ENCODE measurements around the gene TRAPPC3. TPM values are rescaled to one million over a fixed set of nuclear protein-coding genes. Genes with fewer than 3 reads are reported as not detected.
A peak's percentile ranks its signal among the peaks of the same experiment; 100 is the strongest.

The TRAPPC3 gene
- total RNA-seq, 2 donors from 2014 or later: 45.7 to 71.5 TPM

GRCh38 chr1:36139521-36139920 is 9.8 kb downstream of the TRAPPC3 start:
- WGBS, 2 donors: 46 to 65% methylated on average over 5 of the region's 5 CpGs
- Histone ChIP-seq H3K4me3 (no peak overlapping the region), H3K36me3 (replicated peaks in 1 of 2; ENCODE audit: insufficient read depth in 1 of 2, low read depth in 2 of 2) (peaks cover 0 to 21% of the 10 kb centered on the region in 2 donors), H3K9me3 (no peaks in the 10 kb centered on the region), H3K4me1 (peaks cover 33% of the 10 kb centered on the region), H3K27ac (no peak overlapping the region), H3K27me3 (no peaks in the 10 kb centered on the region)
- intact Hi-C loops (cut with DNase I): no loop called here
- no peak for DNase-seq
- no peak for ATAC-seq
- TF ChIP-seq POLR2A (IDR thresholded peaks at IDR 0.05): no peak
- no peak for TF ChIP-seq CTCF (IDR thresholded peaks at IDR 0.05)

DNA sequence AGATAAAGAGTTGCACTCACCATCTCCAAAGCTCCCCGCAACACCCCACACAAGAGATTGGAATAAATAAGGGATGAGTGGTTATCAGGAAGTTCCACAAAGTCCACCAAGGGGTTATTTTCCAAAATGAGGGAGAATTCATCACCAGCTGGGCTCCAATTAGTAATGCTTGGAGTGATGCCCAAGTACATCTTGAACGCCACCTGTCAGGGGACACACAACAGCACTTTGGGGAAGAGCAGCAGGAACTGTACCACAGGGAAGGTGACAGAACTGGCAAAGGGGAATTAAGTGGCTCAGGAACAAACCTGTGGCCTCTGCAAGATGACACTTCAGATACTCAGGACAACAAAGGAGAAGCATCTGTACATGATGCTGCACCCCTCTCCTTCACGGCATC is 11.5 kb downstream of the TRAPPC3 start:
- no peak for TF ChIP-seq POLR2A (IDR thresholded peaks at IDR 0.05)
- TF ChIP-seq CTCF (IDR thresholded peaks at IDR 0.05): no peak
- DNase-seq (no peak), ATAC-seq (no peak)
- H3K36me3 ChIP-seq (replicated peaks in 1 of 2; ENCODE audit: insufficient read depth in 1 of 2, low read depth in 2 of 2): peaks cover 0 to 21% of the 10 kb centered on the region in 2 donors
- no peaks in the 10 kb centered on the region for H3K9me3 ChIP-seq
- 81 to 89% methylated on average over 3 of the region's 3 CpGs for whole genome bisulfite sequencing, 2 donors
- intact Hi-C loops (cut with DNase I): no loop called here
- no peak overlapping the region for H3K27ac ChIP-seq
- peaks cover 48% of the 10 kb centered on the region for H3K4me1 ChIP-seq
- H3K4me3 ChIP-seq: no peak overlapping the region
- no peaks in the 10 kb centered on the region for H3K27me3 ChIP-seq

- Histone ChIP-seq H3K4me1 (peaks cover 44% of the 10 kb centered on the region), H3K9me3 (no peaks in the 10 kb centered on the region), H3K36me3 (replicated peaks in 1 of 2; ENCODE audit: insufficient read depth in 1 of 2, low read depth in 2 of 2) (peaks cover 0 to 21% of the 10 kb centered on the region in 2 donors), H3K4me3 (no peak overlapping the region), H3K27ac (no peak overlapping the region), H3K27me3 (no peaks in the 10 kb centered on the region)
- DNase-seq (no peak), ATAC-seq (no peak)
- intact Hi-C loops (cut with DNase I): no loop called here
- no peak for TF ChIP-seq CTCF (IDR thresholded peaks at IDR 0.05)
- TF ChIP-seq POLR2A (IDR thresholded peaks at IDR 0.05): no peak
- WGBS, 2 donors: 73 to 74% methylated on average over 5 of the region's 5 CpGs
Observed at GRCh38 chr1:36137226-36137625, 12.1 kb downstream of the TRAPPC3 start.

DNA sequence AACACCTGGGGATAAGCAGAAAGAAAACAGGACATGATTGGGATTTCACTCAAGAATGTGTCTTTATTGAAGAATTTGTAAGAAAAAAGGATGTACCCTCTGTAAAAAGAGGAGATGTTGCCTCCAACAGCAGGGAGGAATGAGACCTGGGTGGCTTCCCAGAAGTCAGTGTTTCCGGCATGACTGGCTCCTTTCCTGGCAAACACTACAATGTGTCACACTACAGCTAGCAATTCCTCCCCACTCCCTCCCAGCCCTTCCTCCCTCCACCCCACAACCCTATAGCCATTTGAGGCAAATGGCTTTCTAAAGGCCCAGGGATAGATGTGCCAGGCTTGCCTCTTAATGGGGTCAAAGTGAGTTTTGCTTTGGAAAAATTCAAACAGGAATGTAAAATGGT is 12.8 kb downstream of the TRAPPC3 start:
- peaks cover 37% of the 10 kb centered on the region for H3K4me1 ChIP-seq
- intact Hi-C loops (cut with DNase I): no loop called here
- DNase-seq (no peak), ATAC-seq (no peak)
- H3K4me3 ChIP-seq: no peak overlapping the region
- 60 to 67% methylated on average over 1 of the region's 1 CpG for WGBS, 2 donors
- H3K36me3 ChIP-seq (replicated peaks in 1 of 2; ENCODE audit: insufficient read depth in 1 of 2, low read depth in 2 of 2): peaks cover 0 to 21% of the 10 kb centered on the region in 2 donors
- peak overlapping the region in 1 of 4 donors; percentile 22 for H3K27ac ChIP-seq
- TF ChIP-seq CTCF (IDR thresholded peaks at IDR 0.05) (no peak), POLR2A (IDR thresholded peaks at IDR 0.05) (no peak)
- H3K27me3 ChIP-seq: no peaks in the 10 kb centered on the region
- H3K9me3 ChIP-seq: no peaks in the 10 kb centered on the region

- peaks cover 0 to 21% of the 10 kb centered on the region in 2 donors for H3K36me3 ChIP-seq (replicated peaks in 1 of 2; ENCODE audit: insufficient read depth in 1 of 2, low read depth in 2 of 2)
- H3K4me1 ChIP-seq: peaks cover 32% of the 10 kb centered on the region
- intact Hi-C loops (cut with DNase I): no loop called here
- ATAC-seq (no peak), DNase-seq (no peak)
- no peaks in the 10 kb centered on the region for H3K9me3 ChIP-seq
- no peak overlapping the region for H3K4me3 ChIP-seq
- H3K27me3 ChIP-seq: no peaks in the 10 kb centered on the region
- H3K27ac ChIP-seq: peak overlapping the region in 2 of 4 donors; percentile 22 to 59
- TF ChIP-seq POLR2A (IDR thresholded peaks at IDR 0.05) (no peak), CTCF (IDR thresholded peaks at IDR 0.05) (no peak)
Observed at GRCh38 chr1:36135796-36136195, 13.5 kb downstream of the TRAPPC3 start.

Data from body of pancreas (tissue), 4 donors.